IMR-90 (cell line): Measurements from ENCODE around the gene EIF4G3.

Experiments used
- BHLHE40 ChIP-seq: fragments of 150-350 bp; IDR thresholded peaks from 2 replicates; pipeline ENCODE4 v1.6.1; 2016; ENCODE audit warnings: mild to moderate bottlenecking, low read depth, low read length
- CEBPB ChIP-seq: IDR thresholded peaks from 2 replicates; pipeline ENCODE4 v1.6.1; 2012; ENCODE audit warnings: low read depth, low read length, improper control_type of control experiment
- CTCF ChIP-seq: conservative IDR thresholded peaks from 2 replicates; pipeline ENCODE4 v1.5.1; 2012; ENCODE audit warnings: mild to moderate bottlenecking, low read depth, low read length, improper control_type of control experiment
- ELK1 ChIP-seq: fragments of 150-350 bp; IDR thresholded peaks from 2 replicates; pipeline ENCODE4 v1.6.1; 2016; ENCODE audit warnings: low read depth, mild to moderate bottlenecking, low read length, moderate library complexity, borderline replicate concordance
- FOS ChIP-seq: fragments of 150-350 bp; IDR thresholded peaks from 2 replicates; pipeline ENCODE4 v1.6.1; 2016; ENCODE audit warnings: low read depth, low read length
- MAZ ChIP-seq: IDR thresholded peaks from 2 replicates; pipeline ENCODE4 v1.6.1; 2012; ENCODE audit warnings: low read depth, mild to moderate bottlenecking, low read length, improper control_type of control experiment, moderate library complexity, borderline replicate concordance
- MXI1 ChIP-seq: IDR thresholded peaks from 2 replicates; pipeline ENCODE4 v1.6.1; 2012; ENCODE audit warnings: low read depth, mild to moderate bottlenecking, low read length, moderate library complexity, borderline replicate concordance
- NFE2L2 ChIP-seq: fragments of 150-350 bp; IDR thresholded peaks from 2 replicates; pipeline ENCODE4 v1.6.1; 2016; ENCODE audit warnings: low read depth, mild to moderate bottlenecking, low read length
- POLR2A ChIP-seq: IDR thresholded peaks from 2 replicates; pipeline ENCODE4 v1.6.1; 2012; ENCODE audit warnings: mild to moderate bottlenecking, low read depth, low read length
- RAD21 ChIP-seq: IDR thresholded peaks from 2 replicates; pipeline ENCODE4 v1.6.1; 2012; ENCODE audit warnings: low read length, improper control_type of control experiment
- RCOR1 ChIP-seq: IDR thresholded peaks from 2 replicates; pipeline ENCODE4 v1.6.1; 2012; ENCODE audit warnings: mild to moderate bottlenecking, low read length, improper control_type of control experiment; ENCODE audit not compliant: insufficient replicate concordance
- RFX5 ChIP-seq: IDR thresholded peaks from 2 replicates; pipeline ENCODE4 v1.8.0; 2012; ENCODE audit warnings: low read depth, mild to moderate bottlenecking, low read length, moderate library complexity
- SMC3 ChIP-seq: fragments of 150-350 bp; IDR thresholded peaks from 2 replicates; pipeline ENCODE4 v1.6.1; 2016; ENCODE audit warnings: low read depth, mild to moderate bottlenecking, antibody characterized with exemption, low read length, moderate library complexity
- USF2 ChIP-seq: fragments of 150-350 bp; IDR thresholded peaks from 2 replicates; pipeline ENCODE4 v1.6.1; 2017; ENCODE audit warnings: mild to moderate bottlenecking, antibody characterized with exemption, low read length, low read depth

- no peak for TF ChIP-seq RAD21
- TF ChIP-seq CTCF = no peak
- TF ChIP-seq RFX5 = no peak
- no peak for TF ChIP-seq POLR2A
- TF ChIP-seq BHLHE40 = no peak
- no peak for TF ChIP-seq SMC3
- TF ChIP-seq CEBPB = no peak
- TF ChIP-seq USF2 = no peak
- no peak for TF ChIP-seq RCOR1
- no peak for TF ChIP-seq FOS
- TF ChIP-seq MXI1 = no peak
- TF ChIP-seq MAZ = no peak
- no peak for TF ChIP-seq ELK1
- no peak for TF ChIP-seq NFE2L2
Measured at GRCh38 chr1:20993716-20994575, 182.8 kb downstream of the EIF4G3 start.
